AG04450 (cell line): ENCODE measurements around the gene MARCHF9. TPM values are rescaled to one million over a fixed set of nuclear protein-coding genes. Genes with fewer than 3 reads are reported as not detected.

ENCODE experiments used
- CTCF ChIA-PET: fragments of 300-600, 350-600 bp; formaldehyde crosslinking; extraction: SDS; loops from one replicate; lab custom pipeline; 2022; ENCODE audit warnings: antibody characterized with exemption, inconsistent platforms; lab: Charles Lee
- POLR2A ChIA-PET: fragments of 350-600 bp; formaldehyde crosslinking; extraction: SDS; loops from one replicate; lab custom pipeline; 2021; ENCODE audit warnings: antibody characterized with exemption, inconsistent platforms; lab: Yijun Ruan, JAX
- DNase-seq: peaks from one replicate; pipeline ENCODE4 v3.0.0-alpha.2; 2011; ENCODE audit warnings: low read depth, low spot score
- H3K27ac ChIP-seq: one replicate; pipeline ENCODE4 v1.5.1; 2012; ENCODE audit warnings: low read depth, low read length, control low read depth
- H3K27me3 ChIP-seq: one replicate; pipeline ENCODE4 v1.6.0; 2012; ENCODE audit warnings: low read length; ENCODE audit not compliant: control insufficient read depth, insufficient read depth
- H3K4me3 ChIP-seq: 2 replicates; pipeline ENCODE4 v1.5.1; 2011; ENCODE audit warnings: mild to moderate bottlenecking, low read depth, low read length, control low read depth
- H3K9me3 ChIP-seq: 2 replicates; pipeline ENCODE4 v1.5.1; 2012; ENCODE audit warnings: low read length; ENCODE audit not compliant: control insufficient read depth, insufficient read depth
- CTCF ChIP-seq: IDR thresholded peaks from 2 replicates; pipeline ENCODE4 v1.5.1; 2011; ENCODE audit warnings: low read depth, low read length, control low read depth, inconsistent platforms
- polyA plus RNA-seq: library from polyadenylated mRNA; depleted of rRNA; stranded (reverse); fragments of >200 nt; gene quantifications from 2 replicates; pipeline ENCODE4 v1.2.3, GENCODE V29; 2011

MARCHF9 gene
- polyA plus RNA-seq, 1 experiment: 3.7 TPM

DNA sequence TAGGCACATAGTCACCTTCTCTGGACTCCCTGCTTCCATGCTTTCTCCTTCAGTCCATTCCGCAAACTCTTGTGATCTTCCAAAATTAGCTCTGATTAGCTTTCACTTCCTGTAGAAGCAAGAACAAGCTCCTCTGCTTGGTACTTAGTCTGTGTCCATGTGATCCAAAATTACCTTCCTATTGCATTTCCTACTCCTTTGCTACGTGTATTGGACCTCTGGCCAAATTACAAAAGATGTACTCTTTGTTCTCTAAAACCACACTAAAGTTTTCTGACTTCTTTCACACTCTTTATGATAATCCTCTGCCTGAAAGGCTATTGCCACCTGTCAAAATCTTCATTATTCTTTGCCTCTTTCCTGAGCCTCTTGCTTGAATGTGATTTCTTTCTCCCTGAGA lies 26.9 kb downstream of the MARCHF9 start:
- no peak overlapping the region for H3K27ac ChIP-seq
- H3K4me3 ChIP-seq: no peak overlapping the region
- H3K9me3 ChIP-seq: no peaks in the 10 kb centered on the region; the same call in 1 of the 2 replicates
- ChIA-PET POLR2A (interaction anchor here (0.5 kb wide), 1 partner anchor 37 kb away, joined by 3 read pairs; the partner anchor contains the start of gene TSPAN31), CTCF (interaction anchor here (0.9 to 1.0 kb wide), 4 partner anchors 22 to 129 kb away, joined by 3 to 4 read pairs (median 3); no protein-coding TSS in a partner anchor)
- H3K27me3 ChIP-seq: no peaks in the 10 kb centered on the region
- no peak for TF ChIP-seq CTCF
- DNase-seq: no peak

GRCh38 chr12:57782243-57782607 lies 27.3 kb downstream of the MARCHF9 start:
- no peak overlapping the region for H3K27ac ChIP-seq
- ChIA-PET POLR2A (no interaction called here), CTCF (interaction anchor here (1.0 to 2.4 kb wide), 9 partner anchors 8 to 143 kb away, joined by 3 to 20 read pairs (median 5); partner anchors contain the start of gene CYP27B1)
- no peaks in the 10 kb centered on the region for H3K27me3 ChIP-seq
- DNase-seq: no peak
- TF ChIP-seq CTCF: no peak
- no peak overlapping the region for H3K4me3 ChIP-seq
- H3K9me3 ChIP-seq: no peaks in the 10 kb centered on the region; the same call in 1 of the 2 replicates

DNA sequence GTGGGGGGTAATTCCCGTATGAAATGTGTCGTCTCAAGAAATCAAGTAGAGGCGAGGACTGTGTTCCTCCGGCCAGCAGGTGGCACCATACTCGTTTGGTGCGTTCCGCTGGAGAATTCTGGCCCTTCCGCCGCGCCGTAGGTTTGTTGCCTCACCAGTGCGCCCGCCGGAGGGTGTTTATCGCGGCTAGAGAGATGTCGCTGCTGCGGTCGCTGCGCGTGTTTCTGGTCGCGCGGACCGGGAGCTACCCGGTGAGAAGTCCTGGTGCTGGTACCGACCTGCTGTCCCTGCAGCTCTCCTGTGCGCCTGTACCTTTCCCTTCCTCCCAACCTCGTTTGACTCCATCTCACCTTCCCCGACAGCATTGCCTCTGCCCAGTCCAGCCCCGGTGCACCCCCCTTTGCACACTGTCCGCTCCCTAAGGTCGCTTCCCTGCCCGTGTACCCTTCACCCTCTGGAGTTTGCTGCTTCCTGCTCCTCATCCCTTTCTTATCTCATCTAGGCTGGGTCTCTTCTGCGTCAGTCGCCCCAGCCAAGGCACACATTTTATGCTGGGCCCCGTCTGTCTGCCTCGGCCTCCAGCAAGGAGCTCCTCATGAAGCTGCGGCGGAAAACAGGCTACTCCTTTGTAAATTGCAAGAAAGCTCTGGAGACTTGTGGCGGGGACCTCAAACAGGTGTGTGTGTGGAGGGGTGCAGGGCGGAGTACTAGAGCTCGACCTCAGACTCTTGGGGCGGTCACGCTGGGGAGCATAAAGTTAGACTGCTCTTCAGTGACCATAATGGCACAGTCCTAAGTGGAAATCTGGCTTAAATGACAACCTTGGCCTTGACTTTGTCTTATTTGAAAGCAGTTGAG lies 27.9 kb downstream of the MARCHF9 start, which contains the start of gene TSFM:
Gene TSFM, plus strand, starts transcription at position 180 of the 858 bp plus-strand sequence. Its CDS starts 15 bp downstream, at position 195.
- CTCF ChIA-PET: interaction anchor here (0.6 to 2.4 kb wide), 25 partner anchors 9 to 1617 kb away, joined by 3 to 20 read pairs (median 4); partner anchors contain the start of genes CYP27B1, EEF1AKMT3 and METTL1
- peak within 1 kb of the TSS; percentile 100 for H3K4me3 ChIP-seq
- POLR2A ChIA-PET: interaction anchor here (0.6 kb wide), 2 partner anchors 89 to 96 kb away, joined by 3 to 11 read pairs; no protein-coding TSS in a partner anchor
- H3K9me3 ChIP-seq: no peaks in the 10 kb centered on the region; the same call in 1 of the 2 replicates
- peak; percentile 81 for DNase-seq
- TF ChIP-seq CTCF: peak; percentile 92
- H3K27ac ChIP-seq: no peak within 1 kb of the TSS
- no peaks in the 10 kb centered on the region for H3K27me3 ChIP-seq

DNA sequence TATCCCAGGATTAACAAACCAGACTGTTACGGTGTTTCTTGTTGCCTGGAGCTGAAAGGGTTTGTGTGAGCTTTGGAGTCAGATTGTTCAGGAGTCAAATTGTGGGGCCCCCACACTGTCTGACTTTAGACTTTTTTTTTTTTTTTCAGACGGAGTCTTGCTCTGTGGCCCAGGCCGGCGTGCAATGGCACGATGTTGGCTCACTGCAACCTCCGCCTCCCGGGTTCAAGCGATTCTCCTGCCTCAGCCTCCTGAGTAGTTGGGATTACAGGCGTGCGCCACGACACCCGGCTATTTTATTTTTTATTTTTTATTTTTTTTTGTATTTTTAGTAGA lies 28.5 kb downstream of the MARCHF9 start:
- peak overlapping the region; percentile 100 for H3K4me3 ChIP-seq
- CTCF ChIA-PET: interaction anchor here (0.6 to 2.4 kb wide), 20 partner anchors 9 to 1618 kb away, joined by 3 to 20 read pairs (median 4); partner anchors contain the start of genes CYP27B1, EEF1AKMT3 and METTL1
- H3K27me3 ChIP-seq: no peaks in the 10 kb centered on the region
- H3K27ac ChIP-seq: no peak overlapping the region
- POLR2A ChIA-PET: interaction anchor here (0.6 kb wide), 2 partner anchors 90 to 95 kb away, joined by 3 to 11 read pairs; no protein-coding TSS in a partner anchor
- DNase-seq: no peak
- no peaks in the 10 kb centered on the region; the same call in 1 of the 2 replicates for H3K9me3 ChIP-seq
- no peak for TF ChIP-seq CTCF
